Activated CD8-positive, alpha-beta T cell treated with anti-CD3 and anti-CD28 coated beads for 36 hours (primary cell): ENCODE data around the gene CLRN1. TPM values are rescaled to one million over a fixed set of nuclear protein-coding genes. Genes with fewer than 3 reads are reported as not detected.

ENCODE experiments used
- ATAC-seq: fragments of 200-7000 bp; cut with Tn5 transposase; one replicate; pipeline ENCODE4 v1.10.0; 2021; ENCODE audit warnings: mild to moderate bottlenecking, moderate library complexity
- CTCF ChIA-PET: fragments of 350-600 bp; sonication (Branson Sonifier 250); formaldehyde crosslinking; loops from one replicate; lab custom pipeline; 2021; ENCODE audit warnings: antibody characterized with exemption; lab: Charles Lee
- POLR2A ChIA-PET: fragments of 350-600 bp; sonication (Branson Sonifier 250); formaldehyde crosslinking; loops from one replicate; lab custom pipeline; 2021; ENCODE audit warnings: antibody characterized with exemption; lab: Charles Lee
- DNase-seq: peaks from one replicate; pipeline ENCODE4 v3.0.0-alpha.2; 2020
- H3K27ac Mint-ChIP-seq: one replicate; pipeline ENCODE4 v1.8.0; 2021; ENCODE audit warnings: mild to moderate bottlenecking, mixed read lengths
- H3K27me3 Mint-ChIP-seq: one replicate; pipeline ENCODE4 v1.8.0; 2021; ENCODE audit warnings: mixed read lengths
- H3K36me3 Mint-ChIP-seq: one replicate; pipeline ENCODE4 v1.8.0; 2021; ENCODE audit warnings: low read depth, mixed read lengths
- H3K4me1 Mint-ChIP-seq: one replicate; pipeline ENCODE4 v1.8.0; 2021; ENCODE audit warnings: low read depth, mixed read lengths
- H3K4me3 Mint-ChIP-seq: one replicate; pipeline ENCODE4 v1.8.0; 2021; ENCODE audit warnings: mild to moderate bottlenecking, moderate library complexity, mixed read lengths
- H3K9me3 Mint-ChIP-seq: one replicate; pipeline ENCODE4 v1.8.0; 2021; ENCODE audit warnings: mixed read lengths
- intact Hi-C: fragments of 100-400 bp; cut with micrococcal nuclease; formaldehyde crosslinking; loops from one replicate; pipeline ENCODE4 v1.10.0; 2022
- total RNA-seq, 2 experiments: library from RNA; stranded (reverse); gene quantifications; one replicate each; pipeline ENCODE4 v1.2.3, GENCODE V29; 2021
- TF ChIP-seq, protein P1 (sequence below): fragments of 200-600 bp; IDR thresholded peaks from one replicate; pipeline ENCODE4 v1.8.0; 2022; ENCODE audit warnings: antibody characterized with exemption, mild to moderate bottlenecking

The CLRN1 gene, protein sequence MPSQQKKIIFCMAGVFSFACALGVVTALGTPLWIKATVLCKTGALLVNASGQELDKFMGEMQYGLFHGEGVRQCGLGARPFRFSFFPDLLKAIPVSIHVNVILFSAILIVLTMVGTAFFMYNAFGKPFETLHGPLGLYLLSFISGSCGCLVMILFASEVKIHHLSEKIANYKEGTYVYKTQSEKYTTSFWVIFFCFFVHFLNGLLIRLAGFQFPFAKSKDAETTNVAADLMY
- total RNA-seq = not detected

DNA sequence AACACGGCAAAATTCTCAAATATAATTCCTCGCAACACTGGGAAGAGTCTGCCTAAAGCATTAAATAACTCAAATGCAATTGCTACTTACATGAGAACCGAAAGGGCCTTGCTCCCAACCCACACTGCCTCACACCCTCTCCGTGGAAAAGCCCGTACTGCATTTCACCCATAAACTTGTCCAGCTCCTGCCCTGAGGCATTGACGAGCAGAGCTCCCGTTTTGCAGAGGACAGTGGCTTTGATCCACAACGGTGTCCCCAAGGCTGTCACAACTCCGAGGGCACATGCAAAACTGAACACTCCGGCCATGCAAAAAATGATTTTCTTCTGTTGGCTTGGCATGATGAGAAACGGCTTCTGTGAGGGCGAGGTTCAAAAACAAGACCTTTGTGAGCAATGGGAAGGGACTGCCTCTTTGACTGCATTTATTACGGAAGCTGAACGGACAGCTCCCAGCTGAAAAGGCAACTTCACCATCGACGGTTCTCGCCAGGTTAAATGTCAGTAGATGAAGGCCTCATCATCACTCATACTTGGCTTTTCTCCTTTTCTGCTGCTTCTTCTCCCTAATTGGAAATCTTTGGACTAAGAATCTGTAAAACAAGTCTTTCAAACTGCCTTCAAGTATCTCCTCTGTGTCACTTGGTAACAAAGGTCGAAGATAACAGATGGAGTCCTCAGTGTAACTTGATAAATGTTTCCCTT is at the start of gene CLRN1:
Gene CLRN1 (minus strand): TSS at position 362 of the 706 bp plus-strand sequence. CDS start 19 bp downstream, at position 343.
- H3K27me3 Mint-ChIP-seq = peaks cover 3% of the 10 kb centered on the region
- no peaks in the 10 kb centered on the region for H3K9me3 Mint-ChIP-seq
- no peak within 1 kb of the TSS for H3K4me3 Mint-ChIP-seq
- intact Hi-C loops = no loop called here
- no peak for ATAC-seq
- H3K27ac Mint-ChIP-seq = no peak within 1 kb of the TSS
- ChIA-PET CTCF (interaction anchor here (2.4 kb wide), 1 partner anchor 47 kb away, joined by 4 read pairs; no protein-coding TSS in a partner anchor), POLR2A (interaction anchor here (0.7 kb wide), 1 partner anchor 229 kb away, joined by 3 read pairs; no protein-coding TSS in a partner anchor)
- peaks cover 10% of the 10 kb centered on the region for H3K4me1 Mint-ChIP-seq
- TF ChIP-seq, protein P1, sequence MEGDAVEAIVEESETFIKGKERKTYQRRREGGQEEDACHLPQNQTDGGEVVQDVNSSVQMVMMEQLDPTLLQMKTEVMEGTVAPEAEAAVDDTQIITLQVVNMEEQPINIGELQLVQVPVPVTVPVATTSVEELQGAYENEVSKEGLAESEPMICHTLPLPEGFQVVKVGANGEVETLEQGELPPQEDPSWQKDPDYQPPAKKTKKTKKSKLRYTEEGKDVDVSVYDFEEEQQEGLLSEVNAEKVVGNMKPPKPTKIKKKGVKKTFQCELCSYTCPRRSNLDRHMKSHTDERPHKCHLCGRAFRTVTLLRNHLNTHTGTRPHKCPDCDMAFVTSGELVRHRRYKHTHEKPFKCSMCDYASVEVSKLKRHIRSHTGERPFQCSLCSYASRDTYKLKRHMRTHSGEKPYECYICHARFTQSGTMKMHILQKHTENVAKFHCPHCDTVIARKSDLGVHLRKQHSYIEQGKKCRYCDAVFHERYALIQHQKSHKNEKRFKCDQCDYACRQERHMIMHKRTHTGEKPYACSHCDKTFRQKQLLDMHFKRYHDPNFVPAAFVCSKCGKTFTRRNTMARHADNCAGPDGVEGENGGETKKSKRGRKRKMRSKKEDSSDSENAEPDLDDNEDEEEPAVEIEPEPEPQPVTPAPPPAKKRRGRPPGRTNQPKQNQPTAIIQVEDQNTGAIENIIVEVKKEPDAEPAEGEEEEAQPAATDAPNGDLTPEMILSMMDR = no peak
- H3K36me3 Mint-ChIP-seq = no peaks in the 10 kb centered on the region
- DNase-seq = no peak

DNA sequence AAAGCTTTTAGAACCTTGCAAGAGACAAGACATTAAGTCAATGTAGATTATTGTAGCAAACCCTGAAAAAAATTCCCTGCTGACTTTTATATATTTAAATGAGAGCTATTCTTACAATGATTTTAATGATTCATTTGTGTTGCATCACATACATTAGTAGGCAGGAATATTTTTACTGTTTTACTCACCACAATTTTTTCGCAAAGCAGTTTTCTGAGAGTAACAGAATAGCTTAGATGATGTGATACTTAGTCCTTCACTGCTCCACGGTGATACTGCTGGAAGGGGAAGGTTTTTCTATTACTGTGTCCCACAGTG is 43.9 kb upstream of the CLRN1 start:
- CTCF ChIA-PET = interaction anchor here (0.9 kb wide), 1 partner anchor 68 kb away, joined by 4 read pairs; no protein-coding TSS in a partner anchor
- no peak for ATAC-seq
- no peaks in the 10 kb centered on the region for H3K9me3 Mint-ChIP-seq
- POLR2A ChIA-PET = no interaction called here
- TF ChIP-seq, protein P1 = no peak
- H3K36me3 Mint-ChIP-seq = no peaks in the 10 kb centered on the region
- no peak overlapping the region for H3K4me3 Mint-ChIP-seq
- no peak overlapping the region for H3K27ac Mint-ChIP-seq
- no peak for DNase-seq
- intact Hi-C loops = no loop called here
- H3K27me3 Mint-ChIP-seq = peaks cover 3% of the 10 kb centered on the region
- H3K4me1 Mint-ChIP-seq = no peaks in the 10 kb centered on the region

DNA sequence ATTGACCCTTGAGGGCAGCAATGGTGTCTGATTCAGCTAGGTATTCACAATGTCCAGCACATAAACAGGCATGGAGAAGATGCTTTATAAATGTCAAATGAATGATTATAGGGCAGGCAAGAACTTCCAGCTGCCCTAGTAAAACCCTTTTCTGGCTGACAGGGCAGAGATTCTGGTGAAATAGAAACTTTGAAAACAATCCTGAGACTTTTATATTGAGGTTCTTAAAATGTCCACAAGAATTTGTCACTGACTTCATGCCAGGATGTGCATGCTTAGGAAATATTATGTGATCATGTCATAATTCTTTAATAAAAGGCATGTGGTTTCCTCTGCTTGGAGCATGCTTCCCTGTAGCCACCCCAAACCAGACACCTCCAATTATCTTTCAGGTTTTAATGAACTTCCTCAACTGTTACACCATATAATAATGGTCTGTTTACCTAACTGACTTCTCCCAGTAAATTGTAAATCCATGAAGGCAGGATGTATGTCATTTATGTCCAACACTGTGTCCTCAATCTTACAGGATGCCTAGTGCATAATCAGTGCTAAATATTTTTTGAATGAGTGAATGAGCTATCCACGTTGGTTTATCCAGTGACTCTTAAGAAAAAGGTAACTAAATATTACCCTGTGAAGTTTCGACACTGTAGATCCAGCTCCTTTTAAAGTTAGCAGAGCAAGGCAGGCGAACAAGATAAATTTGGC is 43.4 kb upstream of the CLRN1 start:
- Mint-ChIP-seq H3K4me1 (no peaks in the 10 kb centered on the region), H3K27ac (no peak overlapping the region), H3K4me3 (no peak overlapping the region), H3K9me3 (no peaks in the 10 kb centered on the region), H3K36me3 (no peaks in the 10 kb centered on the region), H3K27me3 (peaks cover 3% of the 10 kb centered on the region)
- ATAC-seq (no peak), DNase-seq (no peak)
- ChIA-PET POLR2A (interaction anchor here (1.4 kb wide), 1 partner anchor 12 kb away, joined by 5 read pairs; no protein-coding TSS in a partner anchor), CTCF (interaction anchor here (0.9 kb wide), 1 partner anchor 69 kb away, joined by 4 read pairs; no protein-coding TSS in a partner anchor)
- intact Hi-C loops = no loop called here
- TF ChIP-seq, protein P1 = no peak

DNA sequence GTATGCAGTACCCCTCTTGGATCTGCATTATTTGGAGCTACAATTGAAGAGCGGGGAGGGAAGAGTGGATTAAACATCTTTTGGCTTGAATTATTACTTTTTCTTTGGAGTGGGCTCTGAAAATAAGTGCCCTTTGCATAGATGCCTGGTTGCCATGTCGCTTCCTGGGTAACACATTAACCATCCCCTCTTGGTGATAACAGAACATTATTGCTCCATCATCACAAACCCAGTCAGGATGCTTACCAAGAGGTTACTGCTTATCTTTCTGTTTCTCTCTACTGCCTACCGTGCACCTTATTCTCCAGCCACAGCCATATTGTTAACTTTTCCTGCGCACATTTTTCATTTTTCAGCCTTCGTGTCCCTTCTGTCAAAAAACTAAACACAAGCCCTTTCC is 42.7 kb upstream of the CLRN1 start:
- intact Hi-C loops = no loop called here
- Mint-ChIP-seq H3K9me3 (no peaks in the 10 kb centered on the region), H3K27me3 (peaks cover 3% of the 10 kb centered on the region), H3K36me3 (no peaks in the 10 kb centered on the region), H3K4me3 (no peak overlapping the region), H3K27ac (no peak overlapping the region), H3K4me1 (no peaks in the 10 kb centered on the region)
- DNase-seq (no peak), ATAC-seq (no peak)
- POLR2A ChIA-PET = interaction anchor here (0.5 to 1.4 kb wide), 2 partner anchors 12 to 112 kb away, joined by 3 to 5 read pairs; no protein-coding TSS in a partner anchor
- CTCF ChIA-PET = no interaction called here
- TF ChIP-seq, protein P1 = no peak
